COLO829 (cell line): ENCODE results near the gene CADM2.
"Not testable (repeated sequence)": the region's sequence is repeated elsewhere in the genome, so short reads cannot be mapped to it uniquely, and the experiment has no call there.

Source experiments
- DNase-seq: peaks from one replicate; pipeline ENCODE4 v3.0.0; 2012; ENCODE audit warnings: low spot score

Gene CADM2

GRCh38 chr3:85672761-85673160 is 714.0 kb downstream of the CADM2 start:
- no peak for DNase-seq

DNA sequence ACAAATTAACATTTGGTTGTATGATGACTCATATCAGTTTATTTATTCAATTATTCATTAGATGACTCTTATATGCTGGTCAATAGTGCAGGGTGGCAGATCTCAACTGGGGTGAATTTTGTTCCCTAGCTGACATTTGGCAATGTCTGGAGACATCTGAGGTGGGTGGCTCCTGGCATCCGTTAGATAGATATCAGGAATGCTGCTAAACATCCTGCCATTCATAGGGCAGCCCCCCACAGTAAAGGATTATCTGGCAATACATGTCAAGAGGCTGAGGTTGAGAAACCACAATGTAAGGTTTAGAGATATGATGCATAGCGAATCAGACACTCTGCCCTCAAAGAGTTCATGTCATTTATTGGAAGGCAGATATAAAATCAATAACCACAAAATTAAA is 719.9 kb downstream of the CADM2 start:
- DNase-seq: no peak

DNA sequence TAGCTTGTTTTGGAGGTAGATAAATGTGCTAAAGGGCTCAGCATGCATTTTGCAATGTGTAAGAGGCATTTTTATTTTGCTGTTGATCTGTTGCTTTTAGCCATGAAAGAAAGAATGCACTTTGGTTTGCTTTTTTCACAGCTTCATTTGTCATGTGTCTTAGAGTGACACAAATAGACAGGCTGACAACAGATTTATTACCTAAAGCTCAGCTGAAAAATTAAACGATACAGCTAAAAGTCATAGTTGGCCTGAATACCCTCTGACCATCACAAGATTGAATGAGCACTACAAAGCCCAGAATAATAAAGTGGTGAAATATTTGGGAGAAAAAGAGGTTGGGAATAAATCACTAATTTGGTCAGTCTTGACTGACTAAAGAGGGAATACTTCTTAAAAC is 723.1 kb downstream of the CADM2 start:
- no peak for DNase-seq

DNA sequence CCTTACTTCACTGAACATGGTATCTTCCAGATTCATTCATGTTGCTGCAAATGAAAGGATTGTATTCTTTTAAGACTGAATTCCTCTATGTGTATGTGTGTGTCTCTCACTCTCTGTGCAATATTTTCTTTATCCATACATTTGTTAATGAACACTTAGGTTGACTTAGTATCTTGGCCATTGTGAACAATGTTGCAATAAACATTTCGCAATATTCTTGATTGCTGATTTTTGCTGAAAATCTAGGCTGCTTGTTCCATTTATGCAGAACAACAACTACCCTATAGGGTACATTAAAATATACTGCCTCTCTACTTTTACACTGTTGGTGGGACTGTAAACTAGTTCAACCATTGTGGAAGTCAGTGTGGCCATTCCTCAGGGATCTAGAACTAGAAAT is 732.4 kb downstream of the CADM2 start:
- DNase-seq: no peak

- no peak for DNase-seq
Measured at GRCh38 chr3:85697156-85697555, 738.4 kb downstream of the CADM2 start.

- DNase-seq: no peak
Measured at GRCh38 chr3:85706130-85706529, 747.3 kb downstream of the CADM2 start.

GRCh38 chr3:85708325-85708724 is 749.5 kb downstream of the CADM2 start:
- not testable (repeated sequence) for DNase-seq

GRCh38 chr3:85709346-85709892 is 750.6 kb downstream of the CADM2 start:
- DNase-seq: no peak

DNA sequence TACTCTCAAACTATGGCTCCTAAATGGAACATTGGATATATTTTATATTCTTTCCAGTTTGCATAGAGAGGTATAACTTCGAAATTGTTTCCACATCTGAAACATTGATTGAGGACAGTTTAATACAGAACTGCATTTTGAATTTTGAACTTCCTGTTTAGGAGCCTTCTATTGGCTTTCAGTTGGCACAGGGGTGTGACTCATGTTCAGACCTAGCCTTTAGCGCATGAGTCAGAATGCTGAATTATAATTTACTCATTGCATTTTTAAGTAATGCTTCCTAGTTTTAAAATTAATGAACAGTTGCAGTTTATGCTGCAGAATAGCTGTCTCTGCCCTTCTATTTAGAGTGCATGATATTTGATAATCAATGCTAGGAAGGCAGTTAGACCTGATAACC is 751.7 kb downstream of the CADM2 start:
- DNase-seq: no peak

DNA sequence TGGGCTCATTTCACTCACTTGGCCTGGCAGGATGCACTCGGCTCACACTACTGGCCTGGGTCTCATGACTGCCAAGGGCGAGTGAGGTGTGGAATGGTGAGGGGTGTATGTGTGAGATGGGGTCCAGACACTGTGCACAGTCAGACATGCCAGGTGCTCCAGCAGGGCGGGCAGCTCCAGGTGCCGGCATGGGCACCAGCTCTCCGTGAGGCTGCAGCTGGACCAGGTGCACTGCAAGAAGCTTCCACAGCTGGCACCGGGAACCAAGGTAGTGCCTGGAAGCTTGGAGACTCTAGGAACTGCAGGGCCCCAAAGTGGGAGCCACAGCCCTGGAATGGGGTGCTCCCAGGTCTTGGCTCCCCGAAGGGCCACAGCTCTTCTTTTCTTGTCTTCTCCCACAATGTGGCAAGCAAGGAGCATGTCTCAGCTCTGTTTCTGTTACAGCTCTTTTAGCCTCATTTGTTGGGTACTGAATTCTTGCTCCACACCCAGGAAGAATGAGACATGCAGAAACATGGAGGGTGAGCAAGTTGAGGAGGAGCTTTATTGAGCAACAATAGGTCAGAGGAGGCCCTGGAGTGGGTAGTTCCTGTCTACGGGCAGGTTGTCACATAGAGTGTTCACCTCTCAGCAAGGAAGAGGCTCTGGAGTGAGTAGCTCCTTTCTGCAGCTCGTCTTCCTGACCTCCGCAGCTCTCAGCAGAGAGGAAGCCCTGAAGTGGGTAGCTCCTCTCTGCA is 762.8 kb downstream of the CADM2 start:
- DNase-seq: no peak

DNA sequence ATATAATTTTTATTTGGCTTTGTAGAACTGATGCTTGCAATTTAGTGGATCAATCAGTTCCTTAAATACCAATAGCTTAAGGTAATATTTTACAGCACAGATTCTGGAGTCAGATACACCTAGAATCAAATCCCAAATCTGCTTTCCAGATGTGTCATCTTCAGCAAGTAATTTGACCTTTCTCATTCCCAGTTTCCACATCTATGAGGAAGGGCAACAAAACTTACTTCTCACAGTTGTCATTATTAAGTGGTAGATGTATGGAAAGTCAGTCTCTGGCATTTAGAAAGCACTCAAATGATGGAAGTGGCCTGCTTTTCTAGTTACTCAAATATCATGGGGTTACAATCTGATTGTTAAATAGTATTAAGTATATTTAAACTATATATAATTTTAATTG is 767.0 kb downstream of the CADM2 start:
- DNase-seq: no peak

DNA sequence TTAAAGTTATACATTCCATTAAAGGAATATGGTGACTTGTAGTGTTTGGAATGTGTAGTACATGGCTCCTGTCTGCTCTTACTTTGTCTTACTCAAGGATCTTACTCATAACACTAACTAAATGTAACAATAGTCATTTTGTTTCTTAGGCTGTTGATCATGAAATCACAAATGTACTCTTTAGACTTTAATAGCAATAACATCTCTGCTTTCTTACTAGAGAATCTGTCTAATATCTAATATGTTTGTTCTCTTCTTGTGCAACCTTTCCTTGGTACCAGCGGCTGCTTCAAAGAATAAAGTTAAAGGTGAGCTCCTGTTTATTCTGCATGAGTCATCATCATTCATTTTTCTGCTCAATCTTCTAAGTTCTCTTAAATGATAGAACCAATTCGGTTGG is 767.5 kb downstream of the CADM2 start:
- no peak for DNase-seq

- no peak for DNase-seq
Measured at GRCh38 chr3:85737846-85738245, 779.1 kb downstream of the CADM2 start.

GRCh38 chr3:85740561-85740960 is 781.8 kb downstream of the CADM2 start:
- DNase-seq: no peak

GRCh38 chr3:85758442-85758841 is 799.7 kb downstream of the CADM2 start:
- DNase-seq: no peak

- DNase-seq: no peak
Measured at GRCh38 chr3:85760342-85760741, 801.6 kb downstream of the CADM2 start.

DNA sequence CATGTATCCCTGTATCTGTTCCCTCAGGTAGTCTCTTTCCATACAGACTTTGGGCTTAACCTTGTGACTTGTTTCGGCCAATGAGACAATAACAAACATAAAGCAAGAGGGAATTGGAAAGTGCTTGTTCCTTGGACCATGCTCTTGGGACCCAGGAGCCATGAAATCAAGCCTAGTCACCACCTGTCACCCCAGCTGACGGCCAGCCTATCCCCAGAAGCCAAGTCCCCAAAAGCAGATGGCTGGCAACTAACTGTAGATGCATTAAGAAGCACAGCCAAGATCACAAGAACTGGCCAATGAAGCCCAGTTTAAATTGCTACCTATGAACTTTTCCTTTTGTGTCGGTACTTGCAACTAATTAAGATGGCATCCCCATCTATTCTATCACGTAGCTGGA is 822.0 kb downstream of the CADM2 start:
- DNase-seq: no peak

GRCh38 chr3:85781806-85782205 is 823.0 kb downstream of the CADM2 start:
- DNase-seq: no peak

DNA sequence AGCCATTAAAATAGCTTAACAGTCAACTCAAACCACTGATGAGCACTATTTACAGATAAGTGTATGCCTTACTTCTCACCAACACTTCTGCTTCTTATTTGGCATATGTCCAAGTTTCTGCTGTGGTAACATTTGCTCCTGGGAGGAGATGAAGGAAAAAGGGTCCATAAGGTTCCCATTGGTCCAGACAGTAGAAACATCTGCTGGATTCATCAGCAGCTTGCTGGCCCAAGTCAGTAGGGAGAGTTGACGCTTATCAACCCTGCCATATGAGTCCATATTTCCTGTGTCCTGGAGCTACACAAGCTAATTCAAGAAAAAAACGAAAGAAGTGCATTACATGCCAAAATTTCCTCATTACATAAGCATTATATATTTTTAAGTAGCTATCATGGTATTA is 824.5 kb downstream of the CADM2 start:
- DNase-seq: no peak

DNA sequence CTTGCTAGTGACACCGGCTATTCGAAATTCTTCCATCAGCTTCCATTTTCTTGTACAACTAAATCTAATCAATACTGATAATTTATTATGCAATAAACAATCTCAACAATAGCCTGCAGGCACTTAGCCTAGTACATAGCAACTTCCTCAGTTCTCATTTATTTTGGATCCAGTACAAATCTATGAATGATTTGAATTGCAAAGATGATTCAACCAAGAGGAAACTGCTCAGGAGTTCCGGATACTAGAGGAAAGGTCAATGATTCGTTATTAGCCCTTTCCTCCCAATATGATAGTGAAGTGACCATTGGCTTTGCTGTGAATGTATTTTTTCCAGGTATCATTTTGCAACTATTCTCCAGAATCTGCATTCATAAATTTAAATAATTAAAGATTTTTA is 827.0 kb downstream of the CADM2 start:
- DNase-seq: no peak

GRCh38 chr3:85790445-85791030 is 831.7 kb downstream of the CADM2 start:
- DNase-seq: no peak

DNA sequence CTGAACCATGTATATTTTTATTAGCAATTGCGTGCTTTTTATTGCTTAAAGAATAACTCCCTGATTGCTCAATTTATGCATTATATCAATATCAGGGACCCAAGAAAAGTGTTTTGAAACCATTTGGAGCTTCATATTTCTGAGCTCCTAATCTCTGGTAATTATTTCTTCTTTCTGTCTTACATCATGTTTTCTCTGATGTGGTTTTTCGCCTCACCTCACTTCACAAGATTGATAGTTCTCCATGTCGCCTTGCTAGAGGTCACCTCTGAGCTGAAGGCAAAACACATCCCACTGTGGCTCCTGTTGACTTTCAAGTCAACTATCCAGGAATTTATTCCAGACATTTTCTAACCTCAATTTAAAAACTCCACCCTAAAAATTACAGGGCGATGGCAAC is 837.4 kb downstream of the CADM2 start:
- no peak for DNase-seq

GRCh38 chr3:85800676-85801075 is 841.9 kb downstream of the CADM2 start:
- no peak for DNase-seq

DNA sequence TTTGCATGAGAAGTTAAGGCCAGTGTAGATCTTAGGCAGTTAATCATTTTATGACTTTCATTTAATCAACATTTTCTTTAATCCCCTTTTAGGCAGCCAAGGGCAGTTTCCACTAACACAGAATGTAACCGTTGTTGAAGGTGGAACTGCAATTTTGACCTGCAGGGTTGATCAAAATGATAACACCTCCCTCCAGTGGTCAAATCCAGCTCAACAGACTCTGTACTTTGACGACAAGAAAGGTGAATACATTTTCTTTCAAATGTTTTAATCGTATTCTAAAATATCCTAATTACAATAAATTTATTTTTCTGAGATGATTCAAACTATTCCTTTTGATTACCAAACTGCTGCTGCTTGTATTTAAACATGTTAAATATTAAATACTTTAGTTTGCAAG is 843.2 kb downstream of the CADM2 start:
- DNase-seq: no peak
